ENCODE results near the gene ACTL7A. TPM values are rescaled to one million over a fixed set of nuclear protein-coding genes. Genes with fewer than 3 reads are reported as not detected.

The ACTL7A gene
- total RNA-seq, 2 donors from 2014 or later, result not detected

- no peaks in the 10 kb centered on the region for H3K9me3 ChIP-seq (ENCODE audit: control insufficient read depth, low read length)
- no peak for TF ChIP-seq CTCF (conservative IDR thresholded peaks at IDR 0.05)
- no peak for DNase-seq
- H3K4me1 ChIP-seq (ENCODE audit: control insufficient read depth, insufficient read depth, low read length), result no peaks in the 10 kb centered on the region
- no peak overlapping the region for H3K9ac ChIP-seq (ENCODE audit: extremely low read depth, low read length, poor library complexity, severe bottlenecking)
- H3K27ac ChIP-seq (ENCODE audit: low read depth, low read length), result no peak overlapping the region
- no peak overlapping the region for H3K4me3 ChIP-seq (ENCODE audit: low read length)
- Mint-ChIP-seq H3K4me1 (no peaks in the 10 kb centered on the region), H3K27me3 (ENCODE audit: insufficient read depth) (peaks cover 3% of the 10 kb centered on the region), H3K27ac (no peak overlapping the region), H3K4me3 (no peak overlapping the region), H3K9me3 (no peaks in the 10 kb centered on the region), H3K36me3 (ENCODE audit: low read depth) (no peaks in the 10 kb centered on the region)
- no peaks in the 10 kb centered on the region for H3K27me3 ChIP-seq (ENCODE audit: control insufficient read depth, insufficient read depth, low read length, poor library complexity, severe bottlenecking)
- WGBS, 2 experiments (ENCODE audit: insufficient coverage in 1 of 2, insufficient read length in 1 of 2), result 68 to 89% methylated on average over 2 to 3 of the region's 3 CpGs
- no peaks in the 10 kb centered on the region for H3K36me3 ChIP-seq (ENCODE audit: control insufficient read depth, insufficient read depth, low read length)
Observed at GRCh38 chr9:108851138-108851537, 10.9 kb upstream of the ACTL7A start.

GRCh38 chr9:108852079-108852478 lies 10.0 kb upstream of the ACTL7A start:
- Mint-ChIP-seq H3K27me3 (ENCODE audit: insufficient read depth) (peaks cover 3% of the 10 kb centered on the region), H3K36me3 (ENCODE audit: low read depth) (no peaks in the 10 kb centered on the region), H3K27ac (no peak overlapping the region), H3K4me3 (no peak overlapping the region), H3K9me3 (no peaks in the 10 kb centered on the region), H3K4me1 (no peaks in the 10 kb centered on the region)
- H3K27me3 ChIP-seq (ENCODE audit: control insufficient read depth, insufficient read depth, low read length, poor library complexity, severe bottlenecking), result no peaks in the 10 kb centered on the region
- no peak overlapping the region for H3K9ac ChIP-seq (ENCODE audit: extremely low read depth, low read length, poor library complexity, severe bottlenecking)
- H3K4me1 ChIP-seq (ENCODE audit: control insufficient read depth, insufficient read depth, low read length), result no peaks in the 10 kb centered on the region
- no peaks in the 10 kb centered on the region for H3K36me3 ChIP-seq (ENCODE audit: control insufficient read depth, insufficient read depth, low read length)
- no peak for DNase-seq
- no peaks in the 10 kb centered on the region for H3K9me3 ChIP-seq (ENCODE audit: control insufficient read depth, low read length)
- no peak overlapping the region for H3K4me3 ChIP-seq (ENCODE audit: low read length)
- no peak overlapping the region for H3K27ac ChIP-seq (ENCODE audit: low read depth, low read length)
- 88 to 100% methylated on average over 1 of the region's 1 CpG for WGBS, 2 experiments (ENCODE audit: insufficient coverage in 1 of 2, insufficient read length in 1 of 2)
- no peak for TF ChIP-seq CTCF (conservative IDR thresholded peaks at IDR 0.05)

GRCh38 chr9:108854094-108854493 lies 8.0 kb upstream of the ACTL7A start:
- Histone ChIP-seq H3K4me1 (ENCODE audit: control insufficient read depth, insufficient read depth, low read length) (no peaks in the 10 kb centered on the region), H3K4me3 (ENCODE audit: low read length) (no peak overlapping the region), H3K9ac (ENCODE audit: extremely low read depth, low read length, poor library complexity, severe bottlenecking) (no peak overlapping the region), H3K9me3 (ENCODE audit: control insufficient read depth, low read length) (no peaks in the 10 kb centered on the region), H3K27ac (ENCODE audit: low read depth, low read length) (no peak overlapping the region), H3K27me3 (ENCODE audit: control insufficient read depth, insufficient read depth, low read length, poor library complexity, severe bottlenecking) (no peaks in the 10 kb centered on the region), H3K36me3 (ENCODE audit: control insufficient read depth, insufficient read depth, low read length) (no peaks in the 10 kb centered on the region)
- no peaks in the 10 kb centered on the region for H3K9me3 Mint-ChIP-seq
- DNase-seq, result peak; percentile 55
- H3K27ac Mint-ChIP-seq, result no peak overlapping the region
- peak; percentile 60 for TF ChIP-seq CTCF (conservative IDR thresholded peaks at IDR 0.05)
- WGBS, 2 experiments (ENCODE audit: insufficient coverage in 1 of 2, insufficient read length in 1 of 2), result 87 to 90% methylated on average over 2 to 3 of the region's 3 CpGs
- H3K27me3 Mint-ChIP-seq (ENCODE audit: insufficient read depth), result peaks cover 3% of the 10 kb centered on the region
- H3K4me3 Mint-ChIP-seq, result no peak overlapping the region
- H3K4me1 Mint-ChIP-seq, result no peaks in the 10 kb centered on the region
- H3K36me3 Mint-ChIP-seq (ENCODE audit: low read depth), result no peaks in the 10 kb centered on the region
